Measurements from ENCODE around the gene BLID. TPM values are rescaled to one million over a fixed set of nuclear protein-coding genes. Genes with fewer than 3 reads are reported as not detected.

BLID gene
- total RNA-seq, 1 experiment from 2014 or later, result not detected

DNA sequence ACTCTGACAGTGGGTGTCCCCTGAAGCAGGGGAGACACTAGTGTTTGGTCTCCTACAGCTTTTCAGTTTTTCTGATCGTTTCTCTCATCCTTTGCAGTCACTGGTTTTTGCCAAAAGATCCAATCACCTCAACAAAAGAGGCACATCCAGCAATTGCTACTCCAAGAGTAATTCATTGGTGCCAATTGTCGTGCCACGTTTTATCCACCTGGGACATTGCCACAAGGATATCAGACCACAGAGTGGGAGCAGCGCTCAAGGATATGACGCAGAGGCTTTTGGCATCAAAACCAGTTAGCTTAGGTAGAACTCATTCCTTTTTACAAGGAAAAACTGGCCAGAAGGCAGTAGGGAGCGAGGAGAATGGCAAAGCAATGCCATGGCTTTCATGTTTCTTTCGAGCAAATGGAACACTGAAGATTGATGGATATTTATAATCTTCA lies 40.9 kb upstream of the BLID start:
- intact Hi-C loops (cut with micrococcal nuclease; ENCODE audit: unreplicated experiment), result no loop called here
- H3K4me1 Mint-ChIP-seq (ENCODE audit: low read depth, unreplicated experiment), result peaks cover 27% of the 10 kb centered on the region
- no peaks in the 10 kb centered on the region for H3K36me3 Mint-ChIP-seq (ENCODE audit: insufficient read depth, unreplicated experiment)

DNA sequence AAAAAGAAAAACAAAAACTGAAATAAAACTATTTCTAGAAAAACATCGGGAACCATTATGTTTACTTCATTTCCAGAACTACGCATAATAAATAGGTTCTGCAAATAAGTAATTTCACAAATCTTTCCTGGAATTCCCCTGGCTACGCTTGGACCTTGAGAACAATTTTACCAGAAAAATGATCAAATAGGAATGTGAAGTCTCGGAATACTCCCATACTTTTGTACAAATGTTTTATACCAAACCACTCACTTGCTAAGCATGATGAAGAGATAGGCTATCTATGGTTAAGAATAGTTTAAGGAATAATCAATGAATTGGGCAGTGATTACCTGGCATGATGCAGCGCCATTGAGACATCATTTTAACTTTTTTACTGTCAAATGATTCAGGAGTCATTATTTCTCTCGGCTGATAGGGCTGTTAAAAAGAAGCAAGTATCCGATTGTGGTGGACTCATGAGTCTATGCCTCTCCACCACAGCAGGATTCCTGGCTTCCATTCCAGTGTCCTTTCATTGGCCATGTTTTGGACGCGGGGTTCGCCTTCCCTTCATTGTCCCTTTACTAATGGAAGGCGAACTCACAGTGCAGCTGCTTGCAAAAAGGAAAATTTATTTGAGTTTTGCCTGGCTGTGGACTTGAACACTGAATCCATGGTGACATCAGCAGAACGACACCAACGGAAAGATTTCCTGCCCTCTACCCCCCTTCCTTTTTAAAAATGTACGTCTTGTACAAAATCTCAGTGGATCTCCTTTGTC lies 39.9 kb upstream of the BLID start:
- TF ChIP-seq, protein P1, sequence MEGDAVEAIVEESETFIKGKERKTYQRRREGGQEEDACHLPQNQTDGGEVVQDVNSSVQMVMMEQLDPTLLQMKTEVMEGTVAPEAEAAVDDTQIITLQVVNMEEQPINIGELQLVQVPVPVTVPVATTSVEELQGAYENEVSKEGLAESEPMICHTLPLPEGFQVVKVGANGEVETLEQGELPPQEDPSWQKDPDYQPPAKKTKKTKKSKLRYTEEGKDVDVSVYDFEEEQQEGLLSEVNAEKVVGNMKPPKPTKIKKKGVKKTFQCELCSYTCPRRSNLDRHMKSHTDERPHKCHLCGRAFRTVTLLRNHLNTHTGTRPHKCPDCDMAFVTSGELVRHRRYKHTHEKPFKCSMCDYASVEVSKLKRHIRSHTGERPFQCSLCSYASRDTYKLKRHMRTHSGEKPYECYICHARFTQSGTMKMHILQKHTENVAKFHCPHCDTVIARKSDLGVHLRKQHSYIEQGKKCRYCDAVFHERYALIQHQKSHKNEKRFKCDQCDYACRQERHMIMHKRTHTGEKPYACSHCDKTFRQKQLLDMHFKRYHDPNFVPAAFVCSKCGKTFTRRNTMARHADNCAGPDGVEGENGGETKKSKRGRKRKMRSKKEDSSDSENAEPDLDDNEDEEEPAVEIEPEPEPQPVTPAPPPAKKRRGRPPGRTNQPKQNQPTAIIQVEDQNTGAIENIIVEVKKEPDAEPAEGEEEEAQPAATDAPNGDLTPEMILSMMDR (IDR thresholded peaks at IDR 0.05; ENCODE audit: unreplicated experiment), result no peak
- Mint-ChIP-seq H3K36me3 (ENCODE audit: insufficient read depth, unreplicated experiment) (no peaks in the 10 kb centered on the region), H3K27ac (ENCODE audit: unreplicated experiment) (peak overlapping the region; percentile 1), H3K4me1 (ENCODE audit: low read depth, unreplicated experiment) (peaks cover 27% of the 10 kb centered on the region), H3K9me3 (ENCODE audit: low read depth, unreplicated experiment) (no peaks in the 10 kb centered on the region), H3K4me3 (ENCODE audit: low read depth, unreplicated experiment) (no peak overlapping the region), H3K27me3 (ENCODE audit: unreplicated experiment) (peaks cover 15% of the 10 kb centered on the region)
- DNase-seq, result no peak
- BruUV-seq (replicated peaks), result no TSS peak
- CTCF ChIA-PET, result no interaction called here
- intact Hi-C loops (cut with micrococcal nuclease; ENCODE audit: unreplicated experiment), result no loop called here

More for the DNA sequence above, 40.9 kb upstream of the BLID start:
- CTCF ChIA-PET, result no interaction called here
- peak overlapping the region; percentile 54 for H3K4me3 Mint-ChIP-seq (ENCODE audit: low read depth, unreplicated experiment)
- H3K27me3 Mint-ChIP-seq (ENCODE audit: unreplicated experiment), result peaks cover 4% of the 10 kb centered on the region
- H3K9me3 Mint-ChIP-seq (ENCODE audit: low read depth, unreplicated experiment), result no peaks in the 10 kb centered on the region
- H3K27ac Mint-ChIP-seq (ENCODE audit: unreplicated experiment), result peak overlapping the region; percentile 1
- TF ChIP-seq, protein P1 (IDR thresholded peaks at IDR 0.05; ENCODE audit: unreplicated experiment), result no peak
- BruUV-seq (replicated peaks), result no TSS peak
- peak; percentile 5 for DNase-seq

DNA sequence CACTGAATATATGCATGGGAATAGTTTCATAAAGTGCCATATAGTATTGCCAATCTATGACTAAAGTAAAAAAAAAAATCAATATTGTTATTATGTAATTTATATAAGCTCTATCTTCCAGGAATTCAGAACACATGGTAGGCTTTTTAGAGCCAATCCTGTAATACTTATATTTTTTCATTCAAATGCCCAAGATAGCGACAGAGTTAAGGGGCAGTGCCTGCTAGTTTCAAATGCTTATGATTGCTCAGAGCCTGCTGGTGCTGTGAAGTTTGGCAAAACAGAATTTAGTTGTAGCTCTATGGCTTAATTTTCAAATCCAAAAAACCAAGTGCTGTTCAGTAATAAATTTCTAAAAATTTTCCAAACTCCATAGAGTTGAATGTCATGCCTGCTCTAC lies 39.0 kb upstream of the BLID start:
- TF ChIP-seq, protein P1 (IDR thresholded peaks at IDR 0.05; ENCODE audit: unreplicated experiment), result no peak
- Mint-ChIP-seq H3K4me1 (ENCODE audit: low read depth, unreplicated experiment) (peaks cover 27% of the 10 kb centered on the region), H3K27ac (ENCODE audit: unreplicated experiment) (no peak overlapping the region), H3K36me3 (ENCODE audit: insufficient read depth, unreplicated experiment) (no peaks in the 10 kb centered on the region), H3K27me3 (ENCODE audit: unreplicated experiment) (peaks cover 15% of the 10 kb centered on the region), H3K4me3 (ENCODE audit: low read depth, unreplicated experiment) (no peak overlapping the region), H3K9me3 (ENCODE audit: low read depth, unreplicated experiment) (no peaks in the 10 kb centered on the region)
- BruUV-seq (replicated peaks), result no TSS peak
- CTCF ChIA-PET, result no interaction called here
- no peak for DNase-seq
- intact Hi-C loops (cut with micrococcal nuclease; ENCODE audit: unreplicated experiment), result loop anchor here (5.0 kb wide), 1 partner anchor 37 kb away; no protein-coding TSS in a partner anchor

DNA sequence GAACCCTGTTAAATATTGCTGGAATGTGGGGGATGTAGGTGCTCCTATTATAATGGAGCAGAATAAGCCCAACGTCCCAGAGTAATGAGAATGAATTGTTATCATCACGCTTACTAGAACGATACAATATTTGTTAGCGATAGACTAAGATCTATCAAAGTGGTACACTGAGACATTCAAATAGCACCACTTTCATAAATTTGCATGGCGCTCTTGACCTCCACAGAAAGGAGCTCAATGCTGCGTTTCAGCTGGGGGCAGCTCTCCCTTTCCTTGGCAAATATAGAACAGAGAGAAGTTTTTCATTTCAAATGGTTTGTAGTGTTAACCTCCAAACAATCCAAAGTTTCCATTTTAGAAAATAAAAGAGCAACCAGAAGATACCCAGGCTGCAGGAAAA lies 38.2 kb upstream of the BLID start:
- H3K27me3 Mint-ChIP-seq (ENCODE audit: unreplicated experiment), result peaks cover 15% of the 10 kb centered on the region
- H3K9me3 Mint-ChIP-seq (ENCODE audit: low read depth, unreplicated experiment), result no peaks in the 10 kb centered on the region
- intact Hi-C loops (cut with micrococcal nuclease; ENCODE audit: unreplicated experiment), result loop anchor here (5.0 kb wide), 1 partner anchor 38 kb away; no protein-coding TSS in a partner anchor
- H3K36me3 Mint-ChIP-seq (ENCODE audit: insufficient read depth, unreplicated experiment), result no peaks in the 10 kb centered on the region
- no peak for DNase-seq
- TF ChIP-seq, protein P1 (IDR thresholded peaks at IDR 0.05; ENCODE audit: unreplicated experiment), result no peak
- H3K27ac Mint-ChIP-seq (ENCODE audit: unreplicated experiment), result no peak overlapping the region
- peaks cover 19% of the 10 kb centered on the region for H3K4me1 Mint-ChIP-seq (ENCODE audit: low read depth, unreplicated experiment)
- BruUV-seq (replicated peaks), result no TSS peak
- H3K4me3 Mint-ChIP-seq (ENCODE audit: low read depth, unreplicated experiment), result no peak overlapping the region
- CTCF ChIA-PET, result interaction anchor here (0.7 kb wide), 1 partner anchor 47 kb away, joined by 7 read pairs; no protein-coding TSS in a partner anchor

All from Calu3 (cell line).